ENCODE results near the gene SPATA22. TPM values are rescaled to one million over a fixed set of nuclear protein-coding genes. Genes with fewer than 3 reads are reported as not detected.
"Not testable (repeated sequence)": the region's sequence is repeated elsewhere in the genome, so short reads cannot be mapped to it uniquely, and the experiment has no call there.

SPATA22 gene
- not detected for total RNA-seq

DNA sequence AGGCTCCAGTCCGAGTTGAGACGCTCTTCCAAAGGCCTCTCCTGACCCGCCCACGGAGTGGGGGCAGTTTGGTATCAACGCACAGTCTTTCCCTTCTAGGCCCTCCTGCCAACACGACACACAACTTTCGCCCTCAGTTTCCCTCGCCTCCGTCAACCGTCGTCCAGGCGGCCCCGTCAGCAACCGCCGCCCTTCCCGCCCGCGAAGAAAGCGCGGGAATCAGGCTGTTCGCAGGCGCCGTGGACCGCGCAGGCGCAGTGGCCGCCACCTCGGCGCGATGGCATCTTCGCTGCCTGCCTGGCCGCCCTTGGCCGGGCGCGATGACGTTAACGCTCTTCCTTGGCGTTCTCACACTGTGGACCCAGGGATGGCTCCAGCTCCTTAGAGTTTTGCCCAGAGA lies at the start of gene SPATA22:
SPATA22 (minus strand) TSS at position 221 of the 400 bp plus-strand sequence. CDS start 2,494 bp downstream, outside the sequence.
- H3K4me3 Mint-ChIP-seq = no peak within 1 kb of the TSS
- no peak for ATAC-seq

DNA sequence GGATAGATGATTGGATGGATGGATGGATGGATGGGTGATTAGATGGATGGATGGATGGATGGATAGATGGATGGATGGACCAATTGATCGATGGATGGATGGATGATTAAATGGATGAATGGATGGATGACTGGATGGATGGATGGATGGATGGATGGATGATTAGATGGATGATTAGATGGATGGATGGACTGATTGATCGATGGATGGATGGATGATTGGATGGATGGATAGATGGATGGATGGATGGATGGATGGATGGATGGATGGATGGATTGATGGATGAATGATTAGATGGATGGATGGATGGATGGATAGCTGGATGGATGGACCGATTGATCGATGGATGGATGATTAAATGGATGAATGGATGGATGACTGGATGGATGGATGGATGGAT lies 47.9 kb upstream of the SPATA22 start:
- not testable (repeated sequence) for ATAC-seq; H3K4me1 Mint-ChIP-seq (ENCODE audit: low read depth); H3K9me3 Mint-ChIP-seq; H3K4me3 Mint-ChIP-seq; H3K36me3 Mint-ChIP-seq (ENCODE audit: insufficient read depth); H3K27me3 Mint-ChIP-seq (ENCODE audit: low read depth); DNase-seq

More for the DNA sequence above, at the start of gene SPATA22:
- Mint-ChIP-seq H3K27me3 (ENCODE audit: low read depth) (peaks cover 5% of the 10 kb centered on the region), H3K36me3 (ENCODE audit: insufficient read depth) (no peaks in the 10 kb centered on the region), H3K4me1 (ENCODE audit: low read depth) (peaks cover 2% of the 10 kb centered on the region), H3K9me3 (no peaks in the 10 kb centered on the region)
- no peak for DNase-seq

DNA sequence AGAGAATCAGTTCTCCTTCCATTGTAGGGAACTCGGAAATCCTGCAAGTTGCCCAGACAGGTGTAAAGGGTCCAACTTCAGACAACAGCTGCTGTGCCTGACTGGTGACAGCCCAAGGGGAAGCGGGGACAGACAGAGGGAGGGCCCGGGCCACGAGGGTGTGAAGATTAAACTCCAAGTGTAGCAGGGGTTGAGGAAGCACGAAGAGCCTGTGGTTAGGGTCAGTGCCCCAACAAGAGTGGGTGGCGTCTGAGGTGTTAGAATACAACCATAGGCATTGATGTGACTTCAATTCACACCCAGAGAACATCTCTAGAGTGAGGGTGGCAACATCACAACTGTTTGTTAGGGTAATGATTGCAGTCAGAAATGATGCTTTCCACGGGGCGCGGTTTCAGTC lies 43.3 kb upstream of the SPATA22 start:
- Mint-ChIP-seq H3K27me3 (ENCODE audit: low read depth) (no peaks in the 10 kb centered on the region), H3K4me1 (ENCODE audit: low read depth) (peaks cover 3% of the 10 kb centered on the region), H3K9me3 (no peaks in the 10 kb centered on the region), H3K4me3 (no peak overlapping the region), H3K36me3 (ENCODE audit: insufficient read depth) (no peaks in the 10 kb centered on the region)
- ATAC-seq (no peak), DNase-seq (no peak)

DNA sequence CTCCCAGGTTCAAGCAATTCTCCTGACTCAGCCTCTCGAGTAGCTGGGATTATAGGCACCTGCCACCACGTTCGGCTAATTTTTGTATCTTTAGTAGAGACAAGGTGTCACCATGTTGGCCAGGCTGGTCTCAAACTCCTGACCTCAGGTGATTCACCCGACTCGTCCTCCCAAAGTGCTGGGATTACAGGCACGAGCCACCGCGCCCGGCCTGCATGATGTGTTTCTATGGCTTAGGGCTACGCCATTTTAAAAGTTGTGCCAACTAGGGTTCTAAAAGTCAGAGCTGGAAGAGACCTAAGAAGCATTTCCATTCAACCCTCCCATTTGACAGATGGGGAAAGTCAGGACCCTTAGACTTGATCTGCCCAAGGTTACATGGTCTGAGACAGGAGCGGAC lies 42.5 kb upstream of the SPATA22 start:
- not testable (repeated sequence) for H3K4me3 Mint-ChIP-seq; H3K27me3 Mint-ChIP-seq (ENCODE audit: low read depth); DNase-seq; H3K36me3 Mint-ChIP-seq (ENCODE audit: insufficient read depth); ATAC-seq; H3K4me1 Mint-ChIP-seq (ENCODE audit: low read depth); H3K9me3 Mint-ChIP-seq

- Mint-ChIP-seq H3K4me3 (no peak overlapping the region), H3K27me3 (ENCODE audit: low read depth) (no peaks in the 10 kb centered on the region), H3K4me1 (ENCODE audit: low read depth) (peaks cover 3% of the 10 kb centered on the region), H3K9me3 (no peaks in the 10 kb centered on the region), H3K36me3 (ENCODE audit: insufficient read depth) (no peaks in the 10 kb centered on the region)
- DNase-seq (no peak), ATAC-seq (no peak)
Measured at GRCh38 chr17:3513305-3514035, 41.9 kb upstream of the SPATA22 start.

DNA sequence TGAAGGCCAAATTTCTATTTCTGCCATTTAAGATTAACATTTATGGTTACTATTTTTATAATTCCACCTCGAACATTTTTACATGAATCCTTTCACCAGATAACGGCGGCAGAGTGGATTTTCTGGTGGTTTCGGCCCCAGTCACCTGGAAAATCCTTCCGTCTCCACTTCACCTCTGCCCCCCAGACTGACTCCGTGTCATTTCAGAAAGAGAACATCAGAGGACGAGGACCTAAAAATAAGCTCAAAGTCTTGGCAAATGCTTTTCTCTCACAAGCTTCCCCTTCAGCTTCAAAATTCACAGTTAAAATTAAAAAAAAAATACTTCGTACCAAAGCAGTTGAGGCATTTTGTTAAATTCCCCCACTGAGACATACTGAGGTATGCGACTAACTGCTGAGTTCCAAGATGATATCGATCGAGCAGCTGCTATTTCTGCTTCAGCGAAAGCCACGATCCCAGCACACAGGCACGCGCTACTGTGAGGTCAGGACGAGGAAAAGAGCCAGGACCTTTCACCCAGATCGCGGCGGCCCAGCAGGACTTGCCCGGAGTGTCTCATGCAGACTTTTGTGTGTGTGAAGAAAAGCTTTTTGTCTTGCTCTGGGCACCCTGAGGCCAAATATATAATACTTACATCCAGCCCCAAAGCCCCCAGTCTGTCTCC lies 41.0 kb upstream of the SPATA22 start:
- no peaks in the 10 kb centered on the region for H3K9me3 Mint-ChIP-seq
- H3K36me3 Mint-ChIP-seq (ENCODE audit: insufficient read depth) = no peaks in the 10 kb centered on the region
- H3K4me3 Mint-ChIP-seq = no peak overlapping the region
- H3K27me3 Mint-ChIP-seq (ENCODE audit: low read depth) = no peaks in the 10 kb centered on the region
- ATAC-seq (no peak), DNase-seq (no peak)
- peaks cover 3% of the 10 kb centered on the region for H3K4me1 Mint-ChIP-seq (ENCODE audit: low read depth)

- H3K4me1 Mint-ChIP-seq (ENCODE audit: low read depth) = peaks cover 3% of the 10 kb centered on the region
- no peaks in the 10 kb centered on the region for H3K36me3 Mint-ChIP-seq (ENCODE audit: insufficient read depth)
- no peak for ATAC-seq
- DNase-seq = no peak
- H3K4me3 Mint-ChIP-seq = no peak overlapping the region
- H3K27me3 Mint-ChIP-seq (ENCODE audit: low read depth) = no peaks in the 10 kb centered on the region
- H3K9me3 Mint-ChIP-seq = no peaks in the 10 kb centered on the region
Measured at GRCh38 chr17:3511852-3512504, 40.4 kb upstream of the SPATA22 start.

DNA sequence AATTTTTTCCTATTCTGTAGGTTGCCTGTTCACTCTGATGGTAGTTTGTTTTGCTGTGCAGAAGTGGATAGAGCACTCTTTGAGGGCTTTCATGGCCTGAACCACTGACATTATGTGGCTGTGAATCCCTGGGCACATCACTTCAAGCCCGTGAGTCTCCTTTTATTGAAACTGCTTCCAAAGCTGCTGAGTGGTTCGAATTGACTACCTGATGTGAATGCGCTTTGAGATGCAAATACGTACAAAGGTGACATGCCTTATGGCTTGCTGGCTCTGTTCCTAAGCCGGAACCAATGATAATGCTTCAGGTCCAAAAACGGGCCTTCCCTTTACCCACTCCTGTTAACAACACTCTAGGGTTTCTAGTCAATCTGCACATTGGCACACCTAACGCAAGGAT lies 38.5 kb upstream of the SPATA22 start:
- Mint-ChIP-seq H3K4me3 (no peak overlapping the region), H3K4me1 (ENCODE audit: low read depth) (peaks cover 1% of the 10 kb centered on the region), H3K36me3 (ENCODE audit: insufficient read depth) (no peaks in the 10 kb centered on the region), H3K27me3 (ENCODE audit: low read depth) (peaks cover 1% of the 10 kb centered on the region), H3K9me3 (no peaks in the 10 kb centered on the region)
- no peak for ATAC-seq
- DNase-seq = no peak

- ATAC-seq = no peak
- H3K36me3 Mint-ChIP-seq (ENCODE audit: insufficient read depth) = no peaks in the 10 kb centered on the region
- no peak overlapping the region for H3K4me3 Mint-ChIP-seq
Measured at GRCh38 chr17:3507869-3508268, 36.2 kb upstream of the SPATA22 start.

DNA sequence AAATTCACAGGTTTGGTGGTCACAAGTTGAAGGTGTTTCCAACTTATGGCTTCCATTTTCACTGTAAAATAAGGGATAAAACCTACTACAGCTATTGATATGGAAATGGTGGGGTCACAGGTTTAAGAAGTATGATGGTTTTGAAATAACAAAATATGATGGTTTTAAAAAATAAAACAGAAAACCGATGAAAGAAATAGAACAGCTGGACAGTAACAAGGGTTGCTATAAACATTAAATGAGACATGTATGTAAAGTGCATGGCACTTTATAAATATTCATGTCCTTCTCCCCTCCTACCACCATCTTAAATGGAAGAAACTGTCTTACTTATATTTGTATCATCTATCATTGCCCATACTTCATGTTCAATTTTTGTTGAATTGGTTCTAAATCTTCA lies 35.5 kb upstream of the SPATA22 start:
- Mint-ChIP-seq H3K9me3 (no peaks in the 10 kb centered on the region), H3K4me3 (no peak overlapping the region)
- ATAC-seq = no peak

More at GRCh38 chr17:3507869-3508268, 36.2 kb upstream of the SPATA22 start:
- no peak for DNase-seq
- Mint-ChIP-seq H3K4me1 (ENCODE audit: low read depth) (no peaks in the 10 kb centered on the region), H3K27me3 (ENCODE audit: low read depth) (peaks cover 1% of the 10 kb centered on the region), H3K9me3 (no peaks in the 10 kb centered on the region)

DNA sequence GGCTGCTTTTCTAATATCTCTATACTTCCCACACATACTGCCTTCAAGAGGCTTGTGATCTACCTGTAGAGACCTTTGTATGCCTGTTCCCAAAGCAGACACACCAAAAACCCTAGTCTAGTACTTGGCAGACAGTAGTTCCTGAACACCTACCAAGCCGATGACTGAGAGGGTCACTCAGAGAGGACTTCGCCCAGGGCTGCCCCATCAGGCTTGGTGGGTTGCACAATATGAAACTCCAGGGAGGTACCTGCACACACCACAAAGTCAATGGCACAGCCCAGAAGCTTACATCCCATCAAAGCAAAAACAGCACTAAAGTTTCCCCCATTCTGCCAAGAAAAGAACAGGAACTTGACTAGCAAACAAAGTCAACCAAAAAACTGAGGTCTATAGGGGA lies 34.4 kb upstream of the SPATA22 start:
- no peaks in the 10 kb centered on the region for H3K9me3 Mint-ChIP-seq
- DNase-seq = no peak
- no peak overlapping the region for H3K4me3 Mint-ChIP-seq
- no peaks in the 10 kb centered on the region for H3K36me3 Mint-ChIP-seq (ENCODE audit: insufficient read depth)
- no peak for ATAC-seq
- H3K27me3 Mint-ChIP-seq (ENCODE audit: low read depth) = peaks cover 1% of the 10 kb centered on the region
- H3K4me1 Mint-ChIP-seq (ENCODE audit: low read depth) = no peaks in the 10 kb centered on the region

More for the DNA sequence above, 35.5 kb upstream of the SPATA22 start:
- Mint-ChIP-seq H3K27me3 (ENCODE audit: low read depth) (peaks cover 1% of the 10 kb centered on the region), H3K36me3 (ENCODE audit: insufficient read depth) (no peaks in the 10 kb centered on the region), H3K4me1 (ENCODE audit: low read depth) (no peaks in the 10 kb centered on the region)
- DNase-seq = no peak

DNA sequence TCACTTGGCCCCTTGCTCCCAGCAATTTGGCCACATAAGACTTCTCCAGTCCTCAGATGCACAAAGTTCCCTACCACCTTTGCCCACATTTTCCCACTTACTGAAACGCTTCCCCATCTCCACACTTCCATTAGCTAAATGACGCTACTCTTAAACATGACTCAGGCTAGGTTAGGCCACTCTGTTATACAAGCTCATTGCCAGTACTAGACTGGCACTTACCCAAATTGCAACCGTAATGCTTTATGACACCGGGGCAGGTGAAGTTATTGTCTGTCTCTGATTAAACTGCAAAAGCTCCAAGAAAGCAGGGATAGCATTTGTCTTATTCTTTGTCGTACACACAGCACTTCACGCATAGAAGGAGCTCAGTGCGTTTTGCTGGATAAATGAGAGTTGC lies 33.4 kb upstream of the SPATA22 start:
- Mint-ChIP-seq H3K27me3 (ENCODE audit: low read depth) (peaks cover 1% of the 10 kb centered on the region), H3K4me1 (ENCODE audit: low read depth) (no peaks in the 10 kb centered on the region), H3K9me3 (peaks cover 3% of the 10 kb centered on the region), H3K4me3 (no peak overlapping the region), H3K36me3 (ENCODE audit: insufficient read depth) (no peaks in the 10 kb centered on the region)
- no peak for DNase-seq
- ATAC-seq = no peak

- H3K4me1 Mint-ChIP-seq (ENCODE audit: low read depth) = no peaks in the 10 kb centered on the region
- no peak overlapping the region for H3K4me3 Mint-ChIP-seq
- H3K36me3 Mint-ChIP-seq (ENCODE audit: insufficient read depth) = no peaks in the 10 kb centered on the region
- peaks cover 3% of the 10 kb centered on the region for H3K9me3 Mint-ChIP-seq
- ATAC-seq (no peak), DNase-seq (no peak)
- H3K27me3 Mint-ChIP-seq (ENCODE audit: low read depth) = peaks cover 1% of the 10 kb centered on the region
Measured at GRCh38 chr17:3503285-3503684, 31.7 kb upstream of the SPATA22 start.

- no peak for ATAC-seq
- no peaks in the 10 kb centered on the region for H3K4me1 Mint-ChIP-seq (ENCODE audit: low read depth)
- peaks cover 3% of the 10 kb centered on the region for H3K9me3 Mint-ChIP-seq
- H3K36me3 Mint-ChIP-seq (ENCODE audit: insufficient read depth) = no peaks in the 10 kb centered on the region
- H3K27me3 Mint-ChIP-seq (ENCODE audit: low read depth) = peaks cover 4% of the 10 kb centered on the region
- DNase-seq = no peak
- H3K4me3 Mint-ChIP-seq = no peak overlapping the region
Measured at GRCh38 chr17:3502466-3502865, 30.8 kb upstream of the SPATA22 start.

- Mint-ChIP-seq H3K9me3 (peaks cover 3% of the 10 kb centered on the region), H3K4me1 (ENCODE audit: low read depth) (no peaks in the 10 kb centered on the region), H3K4me3 (no peak overlapping the region), H3K27me3 (ENCODE audit: low read depth) (peaks cover 2% of the 10 kb centered on the region), H3K36me3 (ENCODE audit: insufficient read depth) (no peaks in the 10 kb centered on the region)
- ATAC-seq (no peak), DNase-seq (no peak)
Measured at GRCh38 chr17:3501344-3501743, 29.7 kb upstream of the SPATA22 start.
